ENCODE data around the gene RBM15. TPM values are rescaled to one million over a fixed set of nuclear protein-coding genes. Genes with fewer than 3 reads are reported as not detected.

RBM15 gene
- total RNA-seq, 1 donor from 2014 or later: 26.2 TPM

Other genes starting within 250 kb of the RBM15 start
- gene UBL4B, start 226.9 kb upstream of the RBM15 start, total RNA-seq: not detected in 2 replicates
- 2.4 and 2.7 TPM in 2 replicates for gene SLC6A17, start 188.9 kb upstream of the RBM15 start, total RNA-seq
- gene KCNC4, start 129.1 kb upstream of the RBM15 start, total RNA-seq: 0.77 and 1.0 TPM in 2 replicates
- 0.13 and 0.25 TPM in 2 replicates for gene SLC16A4, start 51.6 kb downstream of the RBM15 start, total RNA-seq
- 69.8 and 71.4 TPM in 2 replicates for gene LAMTOR5, start 68.3 kb downstream of the RBM15 start, total RNA-seq
- not detected in 2 replicates for gene PROK1, start 111.8 kb downstream of the RBM15 start, total RNA-seq
- not detected in 2 replicates for gene KCNA10, start 179.8 kb downstream of the RBM15 start, total RNA-seq